HG02973 (cell line): ENCODE measurements around the gene NDUFV3.
"Not testable (repeated sequence)": the region's sequence is repeated elsewhere in the genome, so short reads cannot be mapped to it uniquely, and the experiment has no call there.

Experiments
- ATAC-seq: cut with Tn5 transposase; IDR thresholded peaks from one replicate; pipeline ENCODE4 v1.9.1; 2021; ENCODE audit warnings: moderate library complexity; ENCODE audit not compliant: unreplicated experiment

Gene NDUFV3

DNA sequence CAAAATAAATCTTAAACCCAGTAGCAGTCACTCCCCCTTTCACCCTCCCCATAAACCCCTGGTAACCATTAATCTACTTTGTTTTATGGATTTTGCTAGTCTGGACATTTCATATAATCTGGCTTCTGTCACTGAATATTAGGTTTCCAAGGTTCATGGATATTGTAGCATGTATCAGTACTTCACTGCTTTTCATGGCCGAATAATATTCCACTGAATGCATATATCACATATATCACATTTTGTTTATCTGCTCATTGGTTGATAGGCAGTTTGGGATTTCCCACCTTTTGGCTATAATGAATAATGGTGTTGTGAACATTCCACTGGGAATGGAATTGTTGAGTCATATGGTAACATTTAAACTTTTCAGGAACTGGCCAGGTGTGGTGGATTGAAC is 9.2 kb upstream of the NDUFV3 start:
- no peak for ATAC-seq

DNA sequence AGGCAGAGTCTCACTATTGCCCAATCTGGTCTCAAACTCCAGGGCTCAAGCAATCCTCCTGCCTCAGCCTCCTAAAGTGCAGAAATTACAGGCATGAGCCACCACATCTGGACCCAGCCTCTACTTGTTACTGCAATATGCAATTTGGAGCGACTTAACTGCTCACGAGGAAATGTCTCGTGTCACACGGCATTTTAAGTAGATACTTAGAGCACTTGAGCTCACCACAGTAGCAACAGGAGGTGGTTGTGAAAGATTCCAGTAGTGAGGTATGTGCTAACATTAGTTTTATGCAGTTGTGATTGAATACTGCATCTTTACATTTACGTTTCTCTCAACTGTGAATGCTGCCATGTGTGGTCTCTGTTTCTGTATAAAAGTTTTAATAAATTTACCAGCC is 5.8 kb upstream of the NDUFV3 start:
- no peak for ATAC-seq

DNA sequence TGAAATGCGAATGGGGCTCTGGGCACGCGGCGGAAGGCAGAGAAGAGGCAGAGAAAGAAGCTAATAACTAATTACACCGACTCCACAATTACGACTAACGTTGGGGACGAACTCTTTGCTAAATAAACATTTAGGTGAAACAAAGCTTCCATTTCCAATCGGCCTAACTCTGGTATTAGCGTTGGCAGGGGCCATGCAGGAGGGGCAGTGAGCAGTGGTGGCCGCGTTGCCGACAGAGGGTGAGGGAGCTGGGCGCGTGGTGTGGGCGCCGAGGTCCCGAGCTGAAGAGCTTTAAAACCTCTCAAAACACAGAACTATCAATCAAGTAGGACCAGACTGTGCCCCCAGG is 553 bp upstream of the NDUFV3 start:
- ATAC-seq: peak; percentile 18

DNA sequence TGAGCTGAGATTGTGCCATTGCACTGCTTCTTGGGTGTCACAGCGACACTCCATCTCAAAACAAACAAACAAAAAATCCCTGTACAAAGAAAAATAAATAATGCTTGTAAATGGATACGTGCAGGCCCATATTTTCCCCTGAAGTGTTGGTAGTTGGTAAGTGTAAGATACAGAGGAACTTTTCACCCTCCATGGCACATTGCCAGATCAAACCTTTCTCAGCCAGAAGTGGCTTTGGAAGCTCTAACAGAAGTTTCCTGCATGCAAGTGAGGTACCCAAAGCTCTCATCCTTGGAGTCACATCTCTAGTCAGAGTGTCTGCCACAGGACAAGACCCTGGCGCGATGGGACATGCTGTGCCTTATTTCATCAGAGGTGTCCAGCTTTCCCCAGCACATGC is 7.3 kb downstream of the NDUFV3 start:
- ATAC-seq: no peak

DNA sequence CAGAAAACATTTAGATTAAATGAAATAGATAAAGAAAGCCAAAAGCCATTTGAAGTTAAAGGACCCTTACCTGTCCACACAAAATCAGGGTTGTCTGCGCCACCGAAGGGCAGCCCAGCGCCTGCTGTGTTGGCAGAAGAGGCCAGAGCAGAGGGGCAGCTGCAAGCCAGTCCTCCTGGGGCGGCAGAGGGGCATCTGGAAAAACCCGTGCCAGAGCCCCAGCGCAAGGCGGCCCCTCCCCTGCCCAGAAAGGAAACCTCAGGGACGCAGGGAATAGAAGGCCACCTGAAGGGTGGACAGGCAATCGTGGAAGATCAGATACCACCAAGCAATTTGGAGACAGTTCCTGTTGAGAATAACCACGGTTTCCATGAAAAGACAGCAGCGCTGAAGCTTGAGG is 10.7 kb downstream of the NDUFV3 start:
- no peak for ATAC-seq

DNA sequence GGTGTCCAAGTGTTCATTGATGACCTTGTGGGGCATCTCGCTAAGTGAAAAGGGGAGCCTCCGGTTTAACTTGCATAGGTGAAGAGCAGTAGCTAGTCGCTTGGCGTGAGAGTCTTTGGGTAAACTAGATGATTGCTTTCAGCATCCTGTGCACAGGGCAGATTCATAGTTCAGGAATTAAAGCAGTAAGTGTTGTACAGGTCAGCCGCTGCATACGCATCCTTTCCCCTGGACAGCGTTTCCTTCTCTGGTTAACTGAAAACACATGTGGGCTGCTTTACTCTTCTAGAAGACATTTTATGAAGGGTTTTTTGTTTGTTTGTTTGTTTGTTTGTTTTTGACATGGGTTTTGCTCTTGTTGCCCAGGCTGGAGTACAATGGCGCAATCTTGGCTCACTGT is 12.1 kb downstream of the NDUFV3 start:
- ATAC-seq: no peak

DNA sequence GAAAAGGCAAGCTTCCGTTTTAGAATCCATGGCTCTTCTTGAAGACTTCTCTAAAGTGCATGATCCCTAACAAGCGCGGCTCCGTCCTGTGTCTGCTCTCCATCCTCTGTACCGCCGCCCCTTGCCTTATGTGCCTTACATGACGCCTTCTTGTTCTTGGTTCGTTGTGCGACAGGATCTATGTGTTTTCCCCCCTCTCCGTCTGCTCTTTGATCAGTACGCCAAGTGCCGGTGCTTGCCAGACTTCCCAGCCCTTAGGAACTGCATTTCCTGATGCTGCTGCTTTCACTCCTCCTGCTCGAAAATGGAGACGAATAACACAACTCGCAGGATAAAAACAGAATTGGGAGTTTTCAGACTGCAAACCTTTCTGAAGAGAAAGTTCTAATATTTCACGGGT is 13.1 kb downstream of the NDUFV3 start:
- no peak for ATAC-seq

DNA sequence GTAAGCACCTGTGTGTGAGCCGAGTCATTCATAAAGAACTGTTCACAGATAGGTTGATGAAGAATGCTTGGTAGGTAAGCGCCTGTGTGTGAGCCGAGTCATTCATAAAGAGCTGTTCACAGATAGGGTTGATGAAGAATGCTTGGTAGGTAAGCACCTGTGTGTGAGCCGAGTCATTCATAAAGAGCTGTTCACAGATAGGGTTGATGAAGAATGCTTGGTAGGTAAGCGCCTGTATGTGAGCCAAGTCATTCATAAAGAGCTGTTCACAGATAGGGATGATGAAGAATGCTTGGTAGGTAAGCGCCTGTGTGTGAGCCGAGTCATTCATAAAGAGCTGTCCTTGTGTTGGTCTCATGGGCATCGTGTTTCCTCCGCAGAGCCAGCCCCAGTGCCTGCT is 15.4 kb downstream of the NDUFV3 start:
- ATAC-seq: not testable (repeated sequence)

DNA sequence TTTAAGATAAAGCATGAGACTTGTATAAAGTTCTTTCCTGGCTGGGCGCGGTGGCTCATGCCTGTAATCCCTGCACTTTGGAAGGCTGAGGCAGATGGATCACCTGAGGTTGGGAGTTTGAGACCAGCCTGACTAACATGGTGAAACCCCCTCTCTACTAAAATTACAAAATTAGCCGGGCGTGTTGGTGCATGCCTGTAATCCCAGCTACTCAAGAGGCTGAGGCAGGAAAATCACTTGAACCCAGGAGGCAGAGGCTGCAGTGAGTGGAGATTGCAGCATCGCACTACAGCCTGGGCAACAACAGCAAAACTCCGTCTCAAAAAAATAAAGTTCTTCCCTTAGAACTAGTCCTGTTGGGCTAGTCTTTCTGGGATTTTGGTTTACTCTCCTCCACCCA is 18.8 kb downstream of the NDUFV3 start:
- not testable (repeated sequence) for ATAC-seq

DNA sequence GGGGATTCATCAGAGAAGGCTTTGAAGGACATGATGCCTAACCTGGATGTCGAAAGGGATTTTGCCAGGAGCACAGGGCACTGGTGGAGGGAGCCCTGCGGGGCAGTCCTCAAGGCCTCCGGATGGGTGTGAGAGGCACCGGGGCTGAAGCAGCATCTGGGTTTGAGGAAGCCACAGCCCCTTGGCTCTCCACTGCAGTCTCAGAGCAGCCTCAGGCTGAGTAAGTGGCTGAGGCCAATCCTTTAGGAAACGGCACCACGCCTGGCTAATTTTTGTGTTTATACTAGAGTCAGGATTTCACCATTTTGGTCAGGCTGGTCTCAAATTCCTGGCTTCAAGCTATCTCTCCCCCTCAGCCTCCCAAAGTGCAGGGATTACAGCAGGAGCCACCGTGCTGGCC is 20.4 kb downstream of the NDUFV3 start:
- no peak for ATAC-seq

DNA sequence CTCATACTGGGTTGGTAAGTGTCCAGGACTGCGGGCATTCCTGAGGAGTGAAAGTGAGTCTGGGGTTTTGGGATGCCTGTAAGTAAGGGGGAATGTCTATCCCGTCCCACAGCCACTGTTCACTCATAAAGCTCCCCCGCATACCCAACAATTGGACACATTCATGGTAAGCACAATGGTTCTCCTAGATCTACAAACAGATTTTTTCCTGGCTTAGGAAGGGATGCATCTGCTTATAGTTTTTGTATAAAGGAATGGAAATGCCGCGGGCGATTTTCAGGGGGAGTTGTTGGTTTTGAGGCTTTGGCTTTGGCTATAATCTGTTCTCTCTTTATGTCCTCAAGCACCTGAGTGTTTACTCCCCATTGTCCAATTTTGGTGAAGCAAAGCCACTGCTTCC is 25.2 kb downstream of the NDUFV3 start:
- ATAC-seq: no peak

DNA sequence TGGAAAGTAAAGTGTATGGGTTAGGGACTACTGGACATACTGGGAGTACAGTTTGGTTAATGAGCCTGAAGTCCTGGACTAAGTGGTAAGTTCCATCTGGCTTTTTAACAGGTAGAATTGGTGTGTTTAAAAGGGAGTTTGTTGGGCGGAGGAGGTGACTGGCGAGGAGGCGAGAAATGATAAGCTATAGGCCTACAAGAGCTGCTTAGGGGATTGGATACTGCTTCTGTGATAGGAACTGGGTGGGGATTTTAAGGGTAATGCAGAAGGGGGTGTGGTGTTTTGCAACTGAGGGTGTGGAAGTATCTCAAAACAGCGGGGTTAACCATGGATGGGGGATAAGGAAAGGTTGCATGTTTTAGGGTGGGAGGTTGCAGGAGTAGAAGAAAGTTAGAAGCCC is 28.8 kb downstream of the NDUFV3 start:
- ATAC-seq: no peak

DNA sequence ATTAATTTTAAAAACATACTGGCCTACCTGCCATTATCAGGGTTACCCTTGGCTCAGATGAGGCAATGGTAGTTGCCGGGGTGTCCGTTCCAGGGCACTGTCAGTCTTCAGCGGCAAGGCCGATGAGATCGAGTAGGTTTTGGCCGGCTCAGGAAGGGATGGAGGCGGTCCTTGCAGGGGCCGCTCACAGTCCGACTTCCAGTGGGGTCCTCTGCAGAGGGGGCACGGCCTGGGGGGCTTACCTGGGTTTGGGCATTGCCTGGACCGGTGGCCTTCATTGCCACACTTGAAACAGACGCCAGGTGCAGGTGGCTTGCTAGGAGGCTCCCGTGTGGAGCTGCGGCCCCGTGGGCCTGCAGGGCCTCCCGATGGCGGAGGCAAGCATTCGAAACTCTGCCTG is 29.8 kb downstream of the NDUFV3 start:
- ATAC-seq: no peak

DNA sequence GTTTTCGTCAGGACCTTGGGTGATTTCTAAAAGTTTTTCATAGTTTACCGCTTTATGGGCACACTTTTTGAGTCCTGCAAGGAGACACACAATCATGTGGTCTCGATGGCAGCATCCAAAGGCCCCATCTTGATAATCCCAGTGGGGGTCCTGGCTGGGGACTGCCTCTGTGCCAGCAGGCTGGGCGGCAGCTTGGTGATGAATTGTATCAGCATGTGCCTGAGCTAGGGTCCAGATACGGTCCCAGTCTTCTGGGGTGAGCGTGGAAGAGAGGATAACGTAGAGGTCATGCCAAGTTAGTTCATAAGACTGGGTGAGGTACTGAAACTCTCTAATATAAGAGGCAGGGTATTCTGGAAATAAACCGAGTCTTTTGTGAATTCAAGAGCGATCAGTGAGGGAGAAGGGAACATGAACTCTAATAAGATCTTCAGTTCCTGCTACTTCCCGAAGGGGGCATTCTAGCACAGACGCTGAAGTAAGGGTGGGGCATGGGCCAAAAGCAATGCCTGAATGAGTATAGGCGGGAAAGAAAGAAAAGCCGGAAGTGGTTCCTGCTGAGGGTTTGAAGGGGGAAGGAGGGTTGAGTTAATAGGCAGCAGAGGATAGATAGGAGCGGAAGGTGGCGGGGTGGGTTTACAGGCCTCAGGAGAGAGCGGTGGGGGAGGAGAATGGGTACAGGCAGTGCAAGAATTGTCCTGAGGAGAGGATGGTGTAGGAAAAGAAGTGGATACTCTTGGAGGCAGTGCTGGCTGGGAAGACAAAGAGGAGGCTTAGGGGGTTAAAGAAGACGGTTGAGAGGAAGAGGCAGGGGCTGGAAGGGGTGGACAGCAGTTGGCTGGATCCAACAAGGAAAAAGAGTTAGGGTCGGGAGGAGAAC is 30.7 kb downstream of the NDUFV3 start:
- no peak for ATAC-seq

DNA sequence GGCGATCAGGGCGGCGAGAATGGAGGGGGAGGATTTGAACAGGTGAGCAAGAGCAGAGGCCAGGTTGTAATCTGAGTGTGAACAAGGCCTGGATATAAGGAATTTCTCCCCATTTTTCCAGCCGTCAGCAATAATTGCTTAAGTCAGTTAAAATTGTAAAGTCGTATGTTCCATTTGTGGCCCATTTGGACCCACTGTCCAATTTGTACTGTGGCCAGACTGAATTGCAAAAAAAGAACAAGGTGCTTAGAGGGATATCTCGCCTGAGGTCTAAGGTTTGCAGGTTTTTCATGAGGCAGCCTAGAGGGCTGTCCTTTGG is 31.3 kb downstream of the NDUFV3 start:
- ATAC-seq: no peak

DNA sequence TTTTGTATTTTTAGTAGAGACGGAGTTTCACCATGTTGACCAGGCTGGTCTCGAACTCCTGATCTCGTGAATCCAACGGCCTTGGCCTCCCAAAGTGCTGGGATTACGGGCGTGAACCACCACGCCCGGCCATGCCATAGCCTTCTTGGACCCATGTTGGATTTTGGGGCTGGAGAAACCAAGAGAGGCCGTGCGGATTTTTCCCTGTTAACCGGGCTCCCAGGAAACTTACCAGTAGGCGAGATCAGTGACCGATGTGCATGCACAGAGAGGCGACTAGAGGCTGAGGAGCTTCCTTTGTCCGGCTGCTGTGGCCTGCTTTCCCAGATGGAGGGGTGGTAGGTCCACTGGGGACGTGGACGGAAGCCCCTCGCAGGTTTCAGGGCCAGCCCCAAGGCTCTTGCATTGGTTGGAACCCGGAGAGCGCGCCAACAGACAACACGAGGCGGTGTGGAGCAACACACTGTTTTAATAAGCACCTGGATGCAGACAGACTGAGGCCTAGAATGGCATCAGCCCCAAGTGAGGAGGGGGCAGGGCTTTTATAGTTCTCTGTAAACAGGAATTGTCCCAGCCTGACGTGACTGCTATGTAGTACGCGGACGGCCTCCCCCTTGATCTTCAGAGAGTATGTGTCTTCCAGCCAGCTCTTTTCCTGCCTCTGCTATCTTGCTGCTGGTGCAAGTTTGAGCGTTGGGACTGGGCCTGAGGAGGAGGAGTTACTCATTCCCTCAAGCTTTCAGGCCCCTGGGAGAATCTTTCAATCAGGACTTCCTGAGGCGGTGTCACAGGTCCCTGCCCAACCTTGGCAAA is 32.2 kb downstream of the NDUFV3 start, which contains the start of gene ERVH48-1:
TSS of gene ERVH48-1 (minus strand) at position 517 of the 813 bp plus-strand sequence. CDS start 6,624 bp downstream, outside the sequence.
- ATAC-seq: no peak

DNA sequence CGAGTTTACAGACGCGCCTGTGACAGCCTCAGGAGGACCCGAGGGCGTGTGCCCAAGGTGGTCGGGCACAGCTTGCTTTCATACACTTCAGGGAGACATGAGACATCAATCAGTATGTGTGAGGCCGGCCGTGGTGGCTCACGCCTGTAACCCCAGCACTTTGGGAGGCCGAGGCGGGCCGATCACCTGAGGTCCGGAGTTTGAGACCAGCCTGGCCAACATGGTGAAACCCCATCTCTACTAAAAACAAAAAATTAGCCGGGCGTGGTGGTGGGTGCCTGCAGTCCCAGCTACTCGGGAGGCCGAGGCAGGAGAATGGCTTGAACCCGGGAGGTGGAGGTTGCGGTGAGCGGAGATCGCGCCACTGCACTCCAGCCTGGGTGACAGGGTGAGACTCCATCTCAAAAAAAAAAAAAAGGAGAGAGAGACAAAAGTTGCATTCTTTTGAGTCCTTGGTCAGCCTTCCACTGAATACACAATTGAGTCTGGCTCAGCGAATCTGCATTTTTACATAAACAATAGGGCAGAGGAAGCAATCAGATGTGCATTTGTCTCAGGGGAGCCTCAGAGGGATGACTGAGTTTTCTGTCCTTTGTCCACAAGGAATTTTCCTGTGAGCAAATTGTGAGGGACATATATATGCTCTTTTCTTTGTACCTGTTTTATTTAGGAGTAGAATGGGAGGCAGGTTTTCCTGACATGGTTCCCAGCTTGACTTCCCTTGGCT is 34.5 kb downstream of the NDUFV3 start:
- ATAC-seq: not testable (repeated sequence)

DNA sequence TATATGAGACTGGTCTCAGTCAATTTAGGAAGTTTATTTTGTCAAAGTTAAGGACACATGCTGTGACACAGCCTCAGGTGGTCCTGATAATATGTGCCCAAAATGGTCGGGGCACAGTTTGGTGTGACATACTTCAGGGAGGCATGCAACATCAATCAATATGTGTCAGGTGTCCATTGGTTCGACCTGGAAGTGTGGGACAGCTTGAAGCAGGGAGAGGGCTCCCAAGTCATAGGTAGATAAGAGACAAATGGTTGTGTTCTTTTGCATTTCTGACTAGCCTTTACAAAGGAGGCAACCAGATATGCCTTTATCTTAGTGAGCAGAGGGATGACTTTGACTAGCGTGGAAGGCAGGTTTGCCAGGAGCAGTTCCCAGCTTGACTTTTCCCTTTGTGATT is 36.9 kb downstream of the NDUFV3 start:
- ATAC-seq: no peak

DNA sequence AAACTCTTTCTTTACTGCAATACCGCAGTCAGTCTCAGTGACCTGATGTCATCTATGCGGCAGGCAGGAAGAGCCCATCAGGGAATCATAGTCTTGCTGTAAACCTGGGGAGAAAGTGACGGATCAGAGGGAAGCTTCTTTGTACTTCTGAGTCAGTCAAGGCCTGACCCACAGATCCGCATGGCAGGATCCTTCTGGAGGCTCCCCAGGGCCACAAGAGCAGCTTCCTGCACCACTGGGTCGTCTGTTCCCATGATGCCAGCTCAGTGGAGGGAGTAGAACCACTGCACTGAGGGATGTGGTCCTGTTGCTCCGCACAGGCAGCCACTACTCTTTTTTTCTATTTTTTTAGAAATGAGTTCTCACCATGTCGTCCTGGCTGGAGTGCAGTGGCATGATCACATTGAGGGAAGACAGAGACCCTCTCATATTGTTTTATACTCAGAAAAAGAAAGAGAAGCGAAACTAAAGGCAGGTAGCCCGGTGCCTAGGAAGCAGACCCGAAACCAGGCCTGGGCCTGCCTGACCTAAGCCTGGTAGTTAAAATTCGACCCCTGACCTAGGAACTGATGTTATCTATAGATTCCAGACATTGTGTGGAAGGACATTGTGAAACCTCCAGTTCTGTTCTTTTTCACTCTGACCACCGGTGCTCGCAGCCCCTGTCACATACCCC is 38.6 kb downstream of the NDUFV3 start:
- ATAC-seq: no peak

DNA sequence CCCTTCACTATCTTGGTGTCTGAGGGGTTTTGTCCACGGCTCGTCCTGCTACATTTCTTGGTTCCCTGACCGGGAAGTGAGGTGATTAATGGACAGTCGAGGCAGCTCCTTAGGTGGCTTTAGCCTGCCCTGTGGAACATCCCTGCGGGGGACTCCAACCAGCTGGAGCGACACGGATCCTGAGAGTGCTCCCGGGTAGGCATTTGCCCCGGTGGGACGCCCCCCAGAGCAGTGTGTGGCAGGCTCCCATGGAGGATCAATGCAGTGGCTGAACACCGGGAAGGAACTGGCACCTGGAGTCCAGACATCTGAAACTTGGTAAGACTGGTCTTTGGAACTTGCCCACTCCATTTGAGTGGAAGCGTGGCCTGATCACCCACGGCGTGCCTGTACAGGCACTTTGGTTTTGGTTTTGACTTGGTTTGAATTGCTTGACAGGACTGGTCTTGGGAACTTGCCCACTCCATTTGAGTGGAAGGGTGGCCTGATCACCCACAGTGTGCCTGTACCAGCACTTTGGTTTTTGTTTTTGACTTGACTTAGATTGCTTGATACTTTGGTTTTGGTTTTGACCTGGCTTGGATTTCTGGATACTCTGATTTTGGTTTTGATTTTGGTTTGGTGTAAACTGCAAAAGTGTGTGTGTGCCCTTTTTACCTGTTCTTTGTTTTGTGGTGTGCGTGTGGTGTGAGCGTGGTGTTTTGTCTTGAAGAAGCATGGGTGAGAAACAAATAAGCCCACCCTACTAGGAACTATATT is 39.4 kb downstream of the NDUFV3 start:
- ATAC-seq: not testable (repeated sequence)
